Astrocyte (in vitro differentiated cells and primary cell): Measurements from ENCODE around the gene SNX30. TPM values are rescaled to one million over a fixed set of nuclear protein-coding genes. Genes with fewer than 3 reads are reported as not detected.

ENCODE experiments used
- DNase-seq: peaks from one replicate; pipeline ENCODE4 v3.0.0-alpha.2; 2010; ENCODE audit warnings: low read depth
- FAIRE-seq: peaks from 2 replicates; lab custom pipeline; 2011; peaks lifted over from hg19 to GRCh38; lab: Jason Lieb, UNC
- H2AFZ ChIP-seq: 2 replicates; pipeline ENCODE4 v1.6.0; 2012; ENCODE audit warnings: low read depth, low read length, inconsistent platforms
- H3K27ac ChIP-seq: 2 replicates; pipeline ENCODE4 v1.5.1; 2011; ENCODE audit warnings: low read depth, low read length, inconsistent platforms
- H3K27me3 ChIP-seq: 2 replicates; pipeline ENCODE4 v1.6.0; 2011; ENCODE audit warnings: low read length, inconsistent platforms; ENCODE audit not compliant: insufficient read depth
- H3K36me3 ChIP-seq: 2 replicates; pipeline ENCODE4 v1.5.1; 2011; ENCODE audit warnings: low read length, inconsistent platforms; ENCODE audit not compliant: insufficient read depth
- H3K4me1 ChIP-seq: 2 replicates; pipeline ENCODE4 v1.5.1; 2011; ENCODE audit warnings: low read length, inconsistent platforms; ENCODE audit not compliant: insufficient read depth
- H3K4me2 ChIP-seq: 2 replicates; pipeline ENCODE4 v1.6.0; 2012; ENCODE audit warnings: low read length, inconsistent platforms
- H3K4me3 ChIP-seq: 2 replicates; pipeline ENCODE4 v1.5.1; 2011; ENCODE audit warnings: low read depth, mild to moderate bottlenecking, low read length, inconsistent platforms; ENCODE audit not compliant: insufficient read depth
- H3K79me2 ChIP-seq: 2 replicates; pipeline ENCODE4 v1.6.0; 2012; ENCODE audit warnings: mild to moderate bottlenecking, low read length, inconsistent platforms; ENCODE audit not compliant: insufficient read depth
- H3K9ac ChIP-seq: 2 replicates; pipeline ENCODE4 v1.6.0; 2012; ENCODE audit warnings: mild to moderate bottlenecking, low read length, inconsistent platforms
- H3K9me3 ChIP-seq: 2 replicates; pipeline ENCODE4 v1.5.1; 2012; ENCODE audit warnings: low read depth, mild to moderate bottlenecking, low read length, inconsistent platforms; ENCODE audit not compliant: insufficient read depth
- H4K20me1 ChIP-seq: 2 replicates; pipeline ENCODE4 v1.6.0; 2012; ENCODE audit warnings: low read length, inconsistent platforms; ENCODE audit not compliant: insufficient read depth
- H3K27ac Mint-ChIP-seq: one replicate; pipeline ENCODE4 v1.8.0; 2021; ENCODE audit warnings: mild to moderate bottlenecking, mixed read lengths; ENCODE audit not compliant: unreplicated experiment
- H3K27me3 Mint-ChIP-seq: one replicate; pipeline ENCODE4 v1.8.0; 2021; ENCODE audit warnings: low read depth, mixed read lengths; ENCODE audit not compliant: unreplicated experiment
- H3K36me3 Mint-ChIP-seq: one replicate; pipeline ENCODE4 v1.8.0; 2021; ENCODE audit warnings: low read depth, mixed read lengths; ENCODE audit not compliant: unreplicated experiment
- H3K4me1 Mint-ChIP-seq: one replicate; pipeline ENCODE4 v1.8.0; 2021; ENCODE audit warnings: low read depth, mixed read lengths; ENCODE audit not compliant: unreplicated experiment
- H3K4me3 Mint-ChIP-seq: one replicate; pipeline ENCODE4 v1.8.0; 2021; ENCODE audit warnings: mild to moderate bottlenecking, moderate library complexity, mixed read lengths; ENCODE audit not compliant: unreplicated experiment
- H3K9me3 Mint-ChIP-seq: one replicate; pipeline ENCODE4 v1.8.0; 2021; ENCODE audit warnings: mild to moderate bottlenecking, mixed read lengths; ENCODE audit not compliant: unreplicated experiment
- CTCF ChIP-seq: IDR thresholded peaks from 2 replicates; pipeline ENCODE4 v1.5.1; 2011; ENCODE audit warnings: low read depth, mild to moderate bottlenecking, inconsistent platforms, low read length, moderate library complexity; ENCODE audit not compliant: insufficient read depth
- EZH2 ChIP-seq: IDR thresholded peaks from 2 replicates; pipeline ENCODE4 v1.6.1; 2012; ENCODE audit warnings: mild to moderate bottlenecking, low read length, inconsistent platforms; ENCODE audit not compliant: insufficient read depth
- total RNA-seq: library from RNA; stranded (reverse); gene quantifications from 2 replicates; pipeline ENCODE4 v1.2.1, GENCODE V29; 2021

Gene SNX30
- total RNA-seq, 1 donor from 2014 or later, result 12.8 TPM

- Histone ChIP-seq H3K4me3 (no peak overlapping the region), H3K36me3 (peaks cover 2% of the 10 kb centered on the region), H3K9ac (no peak overlapping the region), H4K20me1 (no peaks in the 10 kb centered on the region), H2AFZ (no peak overlapping the region), H3K27me3 (no peaks in the 10 kb centered on the region), H3K9me3 (no peaks in the 10 kb centered on the region), H3K4me1 (no peaks in the 10 kb centered on the region), H3K79me2 (no peaks in the 10 kb centered on the region), H3K27ac (no peak overlapping the region), H3K4me2 (no peak overlapping the region)
- H3K27me3 Mint-ChIP-seq, result no peaks in the 10 kb centered on the region
- FAIRE-seq, result no peak
- TF ChIP-seq CTCF (no peak), EZH2 (no peak)
- no peak overlapping the region for H3K27ac Mint-ChIP-seq
- no peak overlapping the region for H3K4me3 Mint-ChIP-seq
- no peaks in the 10 kb centered on the region for H3K4me1 Mint-ChIP-seq
- no peak for DNase-seq
- peaks cover 12% of the 10 kb centered on the region for H3K36me3 Mint-ChIP-seq
- H3K9me3 Mint-ChIP-seq, result no peaks in the 10 kb centered on the region
Observed at GRCh38 chr9:112831969-112832368, 81.4 kb downstream of the SNX30 start.

GRCh38 chr9:112833081-112833480, 82.5 kb downstream of the SNX30 start:
- Histone ChIP-seq H3K4me2 (no peak overlapping the region), H3K36me3 (peaks cover 2% of the 10 kb centered on the region), H3K9me3 (no peaks in the 10 kb centered on the region), H4K20me1 (no peaks in the 10 kb centered on the region), H3K4me1 (no peaks in the 10 kb centered on the region), H3K4me3 (no peak overlapping the region), H3K27me3 (no peaks in the 10 kb centered on the region), H3K79me2 (no peaks in the 10 kb centered on the region), H3K27ac (no peak overlapping the region), H2AFZ (no peak overlapping the region), H3K9ac (no peak overlapping the region)
- Mint-ChIP-seq H3K27ac (no peak overlapping the region), H3K27me3 (no peaks in the 10 kb centered on the region), H3K4me1 (no peaks in the 10 kb centered on the region), H3K9me3 (no peaks in the 10 kb centered on the region), H3K4me3 (no peak overlapping the region), H3K36me3 (peaks cover 12% of the 10 kb centered on the region)
- FAIRE-seq (no peak), DNase-seq (no peak)
- TF ChIP-seq EZH2 (no peak), CTCF (no peak)

- H4K20me1 ChIP-seq, result no peaks in the 10 kb centered on the region
- H3K36me3 ChIP-seq, result peaks cover 3% of the 10 kb centered on the region
- H3K4me3 Mint-ChIP-seq, result no peak overlapping the region
- H2AFZ ChIP-seq, result no peak overlapping the region
- no peaks in the 10 kb centered on the region for H3K4me1 Mint-ChIP-seq
- H3K27ac Mint-ChIP-seq, result no peak overlapping the region
- no peak overlapping the region for H3K4me3 ChIP-seq
- no peaks in the 10 kb centered on the region for H3K79me2 ChIP-seq
- H3K4me1 ChIP-seq, result no peaks in the 10 kb centered on the region
- H3K4me2 ChIP-seq, result no peak overlapping the region
- no peak for DNase-seq
- H3K36me3 Mint-ChIP-seq, result peaks cover 16% of the 10 kb centered on the region
- no peak overlapping the region for H3K27ac ChIP-seq
- no peaks in the 10 kb centered on the region for H3K9me3 Mint-ChIP-seq
- no peaks in the 10 kb centered on the region for H3K27me3 ChIP-seq
- TF ChIP-seq CTCF (no peak), EZH2 (no peak)
- H3K9ac ChIP-seq, result no peak overlapping the region
- no peaks in the 10 kb centered on the region for H3K9me3 ChIP-seq
- H3K27me3 Mint-ChIP-seq, result no peaks in the 10 kb centered on the region
- no peak for FAIRE-seq
Observed at GRCh38 chr9:112836394-112836793, 85.8 kb downstream of the SNX30 start.
